ENCODE data around the gene SNCB.

SNCB gene

GRCh38 chr5:176660860-176661641 lies 30.7 kb upstream of the SNCB start:
- DNase-seq (ENCODE audit: low spot score): peak; percentile 82

DNA sequence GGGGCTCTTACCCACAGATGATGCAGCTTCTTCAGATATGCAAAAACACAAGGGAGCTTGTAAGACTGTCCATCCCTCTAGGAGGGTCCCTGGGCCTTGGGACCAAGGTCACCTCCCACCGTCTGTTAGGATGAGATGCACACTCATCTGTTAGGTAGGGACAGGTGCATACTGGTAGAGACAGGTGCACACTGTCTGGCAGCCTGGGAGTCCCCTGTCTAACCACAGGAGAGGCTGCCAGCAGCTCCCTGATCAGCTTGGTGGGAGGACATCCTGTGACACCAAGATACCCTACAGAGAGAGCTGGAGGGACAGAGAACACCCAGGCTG lies 30.2 kb upstream of the SNCB start:
- no peak for DNase-seq (ENCODE audit: low spot score)

GRCh38 chr5:176659860-176660461 lies 29.6 kb upstream of the SNCB start:
- no peak for DNase-seq (ENCODE audit: low spot score)

GRCh38 chr5:176659512-176659839 lies 29.1 kb upstream of the SNCB start:
- no peak for DNase-seq (ENCODE audit: low spot score)

DNA sequence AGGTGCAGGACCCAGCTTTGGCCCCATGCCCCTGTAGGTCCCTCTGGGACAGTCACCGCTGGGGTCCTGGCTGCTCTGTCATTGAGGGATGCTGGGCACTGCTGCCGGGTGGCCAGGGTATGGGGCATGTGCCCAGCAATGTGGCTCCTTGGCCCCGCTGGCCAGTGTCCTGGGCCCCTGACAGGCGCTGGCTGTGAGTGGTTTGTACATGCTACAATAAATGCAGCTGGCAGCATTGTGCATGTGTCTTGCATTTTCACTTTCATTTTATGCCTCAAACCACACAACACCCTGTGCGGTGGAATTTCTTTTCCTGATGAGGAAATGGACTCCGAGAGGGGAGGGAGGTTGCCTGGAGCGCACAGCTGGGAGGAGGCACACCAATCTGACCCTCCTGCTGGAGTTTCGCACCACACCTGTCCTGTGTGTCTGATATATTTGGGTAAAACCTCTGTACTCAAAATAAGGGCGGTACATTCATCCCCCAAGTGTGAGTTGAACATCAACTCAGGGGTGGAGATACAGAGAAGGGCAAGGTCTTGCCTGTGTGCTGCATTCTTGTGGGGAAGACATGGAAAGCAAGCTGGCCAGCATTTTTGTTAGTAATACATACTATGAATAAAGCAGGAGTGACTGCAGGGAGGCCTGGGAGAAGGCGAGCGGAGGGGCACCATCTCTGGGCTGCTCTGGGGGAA lies 28.6 kb upstream of the SNCB start:
- no peak for DNase-seq (ENCODE audit: low spot score)

GRCh38 chr5:176658007-176658599 lies 27.8 kb upstream of the SNCB start:
- peak; percentile 57 for DNase-seq (ENCODE audit: low spot score)

- no peak for DNase-seq (ENCODE audit: low spot score)
These were observed 26.2 kb upstream of the SNCB start for GRCh38 chr5:176656467-176656990.

- DNase-seq (ENCODE audit: low spot score): no peak
These were observed 24.5 kb upstream of the SNCB start for GRCh38 chr5:176654856-176655255.

GRCh38 chr5:176653401-176654385 lies 23.4 kb upstream of the SNCB start:
- DNase-seq (ENCODE audit: low spot score): no peak

DNA sequence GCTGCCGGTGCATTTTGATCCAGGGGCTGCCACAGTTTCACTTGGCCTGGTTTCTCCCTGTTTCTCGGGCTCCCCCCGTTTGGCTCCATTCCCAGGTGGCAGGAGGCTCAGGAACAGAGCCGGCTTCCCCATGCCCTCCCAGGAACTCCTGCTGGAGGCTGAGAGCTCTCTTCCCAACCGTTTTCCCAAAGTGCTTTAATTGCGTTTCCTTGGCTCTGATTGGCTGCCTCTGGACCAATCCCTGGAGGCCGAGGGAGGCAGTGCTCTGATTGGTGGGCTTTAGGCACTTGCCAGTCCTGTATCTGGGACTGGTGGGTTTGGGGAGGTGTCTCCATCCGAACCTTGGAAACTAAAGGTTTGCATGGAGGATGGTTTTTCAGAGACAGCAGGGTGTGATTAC lies 21.8 kb upstream of the SNCB start:
- DNase-seq (ENCODE audit: low spot score): no peak

- no peak for DNase-seq (ENCODE audit: low spot score)
These were observed 21.2 kb upstream of the SNCB start for GRCh38 chr5:176651472-176651980.

- no peak for DNase-seq (ENCODE audit: low spot score)
These were observed 20.1 kb upstream of the SNCB start for GRCh38 chr5:176650354-176650884.

DNA sequence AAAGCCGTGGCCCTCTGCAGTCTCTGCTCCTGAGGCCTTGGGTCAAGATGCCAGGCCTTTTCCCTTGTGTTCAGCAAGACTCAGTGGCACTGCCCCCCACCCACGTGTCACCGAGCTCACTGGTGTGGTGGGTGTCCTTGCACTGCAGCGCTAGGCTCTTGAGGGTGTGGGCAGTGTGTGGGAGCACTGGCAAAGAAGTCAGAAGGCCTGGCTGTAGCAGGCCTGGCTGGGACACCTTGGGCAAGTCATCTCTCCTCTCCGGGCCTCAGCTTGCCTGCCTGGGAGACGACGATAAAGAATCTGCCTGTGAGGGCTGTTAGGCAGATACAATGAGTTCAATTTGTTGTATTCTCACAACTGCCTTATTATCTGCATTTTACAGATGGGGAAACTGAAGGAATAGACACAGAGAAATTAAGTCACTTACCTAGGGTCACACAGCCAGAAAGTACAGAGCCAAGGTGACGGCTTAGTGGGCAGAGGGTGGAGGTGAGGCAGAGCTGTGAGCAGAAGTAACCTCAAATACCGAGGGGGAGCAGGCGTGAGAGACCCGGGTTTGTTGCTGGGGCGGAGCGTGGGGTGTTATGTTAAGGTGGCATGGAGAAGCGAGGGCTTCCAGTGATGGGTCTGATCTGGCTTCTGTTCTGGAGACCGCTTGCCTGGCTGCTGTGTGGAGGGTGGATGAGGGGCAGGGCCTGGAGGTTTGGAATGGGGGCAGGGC lies 18.3 kb upstream of the SNCB start:
- DNase-seq (ENCODE audit: low spot score): no peak

DNA sequence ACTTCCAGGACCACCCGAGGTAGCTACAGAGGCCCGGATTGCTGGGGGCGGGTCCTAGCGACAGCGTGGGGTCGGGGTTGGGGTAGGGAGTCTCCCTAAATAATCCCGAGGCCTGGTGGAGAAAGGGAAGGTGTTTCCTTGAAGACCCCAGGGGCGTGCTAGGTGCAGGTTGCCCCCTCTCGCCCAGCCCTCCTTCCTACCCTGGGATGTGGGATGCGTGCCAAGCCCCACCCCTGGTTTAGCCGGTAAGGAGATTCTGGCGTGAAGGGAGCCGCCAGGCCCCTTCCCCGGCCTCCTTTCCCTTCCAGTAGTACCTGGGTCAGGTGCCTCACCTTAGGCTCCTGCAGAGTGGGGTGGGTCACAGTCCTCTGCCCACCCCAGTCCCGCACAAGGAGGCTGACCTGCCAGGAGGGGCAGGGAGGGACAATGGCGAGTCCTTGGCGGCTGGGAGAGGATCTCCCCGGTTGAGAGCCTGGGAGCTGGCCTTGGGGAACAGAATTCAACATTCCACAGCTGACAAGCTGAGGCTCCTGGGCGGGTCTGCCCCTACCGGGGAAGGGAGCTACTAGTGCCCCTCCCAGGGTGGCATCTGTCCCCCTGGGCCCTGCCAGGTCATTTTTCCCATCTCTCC lies 17.6 kb upstream of the SNCB start:
- DNase-seq (ENCODE audit: low spot score): peak; percentile 59

DNA sequence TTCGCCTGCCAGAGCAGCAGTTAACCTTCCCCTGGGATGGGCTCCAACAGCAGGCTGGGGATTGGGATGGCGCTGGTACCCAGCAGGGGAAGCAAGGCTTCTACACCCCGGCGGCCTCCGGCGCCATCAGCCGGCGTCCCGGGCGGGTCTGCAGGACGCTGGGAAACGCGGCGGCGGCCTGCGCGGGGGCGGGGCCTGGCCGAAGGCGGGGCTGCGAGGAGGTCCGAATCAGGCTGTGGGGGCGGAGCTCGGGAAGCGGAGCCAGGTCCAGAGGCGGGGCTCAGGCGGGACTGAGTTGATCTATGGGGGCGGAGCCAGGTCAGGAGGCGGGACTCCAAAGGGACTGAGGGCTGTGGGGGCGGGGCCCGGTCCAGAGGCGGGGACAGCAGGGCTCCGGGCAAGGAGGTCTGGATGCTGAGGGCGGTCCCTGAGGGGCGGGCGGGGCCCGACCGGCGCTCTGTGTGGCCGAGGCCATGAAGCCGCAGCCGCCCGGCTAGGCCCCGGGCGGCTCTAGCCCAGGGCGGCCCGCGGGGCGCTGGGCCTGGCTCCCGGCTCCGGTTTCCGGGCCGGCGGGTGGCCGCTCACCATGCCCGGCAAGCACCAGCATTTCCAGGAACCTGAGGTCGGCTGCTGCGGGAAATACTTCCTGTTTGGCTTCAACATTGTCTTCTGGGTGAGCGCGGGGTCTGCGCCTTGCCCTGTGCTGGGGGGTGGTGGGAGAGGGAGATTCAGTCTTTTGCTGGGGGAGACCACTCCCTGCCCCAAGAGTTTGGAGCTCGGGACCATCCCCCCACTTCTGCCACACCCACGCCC lies 16.9 kb upstream of the SNCB start, which contains the start of gene TSPAN17:
TSPAN17 (plus strand) TSS at position 455 of the 813 bp plus-strand sequence; CDS start at position 587, 132 bp downstream.
- peak; percentile 100 for DNase-seq (ENCODE audit: low spot score)

DNA sequence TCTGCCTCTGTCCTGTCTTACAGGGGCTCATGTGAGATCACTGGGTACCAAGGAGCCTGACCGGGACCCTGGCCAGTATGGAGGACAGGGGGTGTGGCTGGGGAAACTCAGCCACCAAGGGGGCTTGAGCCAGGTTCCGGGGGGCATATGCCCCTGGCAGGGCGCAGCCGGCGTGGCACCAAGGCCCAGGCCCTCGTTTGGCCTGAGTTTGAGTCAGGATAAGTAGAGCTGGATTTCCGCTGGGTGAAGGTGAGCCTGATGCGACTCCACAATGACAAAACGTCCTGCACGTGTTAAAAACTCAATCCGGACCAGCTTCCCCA lies 16.3 kb upstream of the SNCB start:
- no peak for DNase-seq (ENCODE audit: low spot score)

GRCh38 chr5:176646049-176646706 lies 15.8 kb upstream of the SNCB start:
- no peak for DNase-seq (ENCODE audit: low spot score)

- no peak for DNase-seq (ENCODE audit: low spot score)
These were observed 14.7 kb upstream of the SNCB start for GRCh38 chr5:176644878-176645670.
